ENCODE results near the gene ASCC3. TPM values are rescaled to one million over a fixed set of nuclear protein-coding genes. Genes with fewer than 3 reads are reported as not detected.

ASCC3 gene
- total RNA-seq, 4 donors from 2014 or later, result 15.7 to 39.9 (median 29.3) TPM

DNA sequence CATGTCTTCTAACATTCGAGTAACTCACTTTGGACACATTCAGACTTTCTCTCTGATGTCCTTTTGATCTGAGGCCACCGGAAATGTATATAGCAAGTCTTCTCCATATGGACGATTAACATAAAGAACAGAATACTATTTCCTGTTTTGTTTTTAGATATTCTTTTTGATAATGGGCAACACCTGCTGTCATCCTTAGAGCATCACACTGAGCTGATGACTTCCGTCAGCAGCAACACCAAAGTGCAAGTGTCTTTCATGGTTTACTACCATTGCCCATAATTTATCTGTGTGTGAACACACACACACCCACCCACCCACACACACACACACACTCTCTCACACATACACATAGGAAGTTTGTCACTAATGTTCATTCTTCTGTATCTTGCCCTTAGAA lies 303.7 kb downstream of the ASCC3 start:
- in situ Hi-C loops (cut with MboI; ENCODE audit: low pct_ligation_motif_present in 1 of 4, low pct_unique_long_range_greater_than_20kb in 1 of 4, low sequenced_read_pairs in 3 of 4), result no loop called here
- TF ChIP-seq, protein P1, sequence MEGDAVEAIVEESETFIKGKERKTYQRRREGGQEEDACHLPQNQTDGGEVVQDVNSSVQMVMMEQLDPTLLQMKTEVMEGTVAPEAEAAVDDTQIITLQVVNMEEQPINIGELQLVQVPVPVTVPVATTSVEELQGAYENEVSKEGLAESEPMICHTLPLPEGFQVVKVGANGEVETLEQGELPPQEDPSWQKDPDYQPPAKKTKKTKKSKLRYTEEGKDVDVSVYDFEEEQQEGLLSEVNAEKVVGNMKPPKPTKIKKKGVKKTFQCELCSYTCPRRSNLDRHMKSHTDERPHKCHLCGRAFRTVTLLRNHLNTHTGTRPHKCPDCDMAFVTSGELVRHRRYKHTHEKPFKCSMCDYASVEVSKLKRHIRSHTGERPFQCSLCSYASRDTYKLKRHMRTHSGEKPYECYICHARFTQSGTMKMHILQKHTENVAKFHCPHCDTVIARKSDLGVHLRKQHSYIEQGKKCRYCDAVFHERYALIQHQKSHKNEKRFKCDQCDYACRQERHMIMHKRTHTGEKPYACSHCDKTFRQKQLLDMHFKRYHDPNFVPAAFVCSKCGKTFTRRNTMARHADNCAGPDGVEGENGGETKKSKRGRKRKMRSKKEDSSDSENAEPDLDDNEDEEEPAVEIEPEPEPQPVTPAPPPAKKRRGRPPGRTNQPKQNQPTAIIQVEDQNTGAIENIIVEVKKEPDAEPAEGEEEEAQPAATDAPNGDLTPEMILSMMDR (IDR thresholded peaks at IDR 0.05), result no peak
- TF ChIP-seq POLR2A (IDR thresholded peaks at IDR 0.05), result no peak
- TF ChIP-seq EP300 (IDR thresholded peaks at IDR 0.05; ENCODE audit: low read depth), result no peak
- no peak for TF ChIP-seq POLR2AphosphoS5 (IDR thresholded peaks at IDR 0.05)
- Histone ChIP-seq H3K27ac (no peak overlapping the region), H3K27me3 (no peaks in the 10 kb centered on the region), H3K4me3 (no peak overlapping the region), H3K9me3 (peaks cover 0 to 4% of the 10 kb centered on the region in 2 donors), H3K4me1 (no peaks in the 10 kb centered on the region), H3K36me3 (no peaks in the 10 kb centered on the region)
- intact Hi-C loops (cut with DNase I; ENCODE audit: low total_unique reads), result no loop called here
- 82 to 91% methylated on average over 4 of the region's 4 CpGs for WGBS, 2 donors (ENCODE audit: low coverage in 1 of 2)
- DNase-seq, result no peak

DNA sequence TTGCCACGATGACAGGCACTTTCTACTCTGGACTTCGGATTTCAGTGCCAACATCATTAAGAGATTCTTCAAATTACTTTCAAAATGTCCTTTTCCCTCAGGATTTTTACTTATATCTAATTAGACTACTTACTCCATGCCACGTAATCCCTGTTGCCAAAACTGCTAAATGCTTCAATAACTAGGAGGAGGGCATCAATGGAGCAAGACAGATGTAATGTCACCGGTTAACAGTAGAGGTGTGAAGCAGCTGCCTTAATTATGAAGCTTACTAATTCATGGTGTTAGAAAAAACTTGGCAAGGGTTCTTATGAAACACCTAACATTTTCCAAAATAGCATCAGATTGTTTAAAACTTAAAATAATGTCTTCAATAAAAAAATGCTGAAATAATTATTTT lies 305.2 kb downstream of the ASCC3 start:
- intact Hi-C loops (cut with DNase I; ENCODE audit: low total_unique reads), result no loop called here
- Histone ChIP-seq H3K27me3 (no peaks in the 10 kb centered on the region), H3K36me3 (no peaks in the 10 kb centered on the region), H3K4me3 (no peak overlapping the region), H3K27ac (no peak overlapping the region), H3K9me3 (peaks cover 0 to 4% of the 10 kb centered on the region in 2 donors), H3K4me1 (no peaks in the 10 kb centered on the region)
- WGBS, 2 donors (ENCODE audit: low coverage in 1 of 2), result 93 to 94% methylated on average over 4 of the region's 4 CpGs
- no peak for DNase-seq
- in situ Hi-C loops (cut with MboI; ENCODE audit: low pct_ligation_motif_present in 1 of 4, low pct_unique_long_range_greater_than_20kb in 1 of 4, low sequenced_read_pairs in 3 of 4), result no loop called here
- TF ChIP-seq, protein P1 (IDR thresholded peaks at IDR 0.05), result no peak
- TF ChIP-seq POLR2AphosphoS5 (IDR thresholded peaks at IDR 0.05), result no peak
- TF ChIP-seq EP300 (IDR thresholded peaks at IDR 0.05; ENCODE audit: low read depth), result no peak
- TF ChIP-seq POLR2A (IDR thresholded peaks at IDR 0.05), result no peak

GRCh38 chr6:100574836-100575235 lies 306.3 kb downstream of the ASCC3 start:
- intact Hi-C loops (cut with DNase I; ENCODE audit: low total_unique reads) (no loop called here), in situ Hi-C loops (cut with MboI; ENCODE audit: low pct_ligation_motif_present in 1 of 4, low pct_unique_long_range_greater_than_20kb in 1 of 4, low sequenced_read_pairs in 3 of 4) (no loop called here)
- Histone ChIP-seq H3K27me3 (no peaks in the 10 kb centered on the region), H3K4me1 (no peaks in the 10 kb centered on the region), H3K36me3 (no peaks in the 10 kb centered on the region), H3K4me3 (no peak overlapping the region), H3K9me3 (peaks cover 0 to 2% of the 10 kb centered on the region in 2 donors), H3K27ac (no peak overlapping the region)
- no peak for DNase-seq
- 96 to 98% methylated on average over 2 of the region's 2 CpGs for WGBS, 2 donors (ENCODE audit: low coverage in 1 of 2)
- no peak for TF ChIP-seq EP300 (IDR thresholded peaks at IDR 0.05; ENCODE audit: low read depth)
- TF ChIP-seq, protein P1 (IDR thresholded peaks at IDR 0.05), result no peak
- no peak for TF ChIP-seq POLR2AphosphoS5 (IDR thresholded peaks at IDR 0.05)
- no peak for TF ChIP-seq POLR2A (IDR thresholded peaks at IDR 0.05)

DNA sequence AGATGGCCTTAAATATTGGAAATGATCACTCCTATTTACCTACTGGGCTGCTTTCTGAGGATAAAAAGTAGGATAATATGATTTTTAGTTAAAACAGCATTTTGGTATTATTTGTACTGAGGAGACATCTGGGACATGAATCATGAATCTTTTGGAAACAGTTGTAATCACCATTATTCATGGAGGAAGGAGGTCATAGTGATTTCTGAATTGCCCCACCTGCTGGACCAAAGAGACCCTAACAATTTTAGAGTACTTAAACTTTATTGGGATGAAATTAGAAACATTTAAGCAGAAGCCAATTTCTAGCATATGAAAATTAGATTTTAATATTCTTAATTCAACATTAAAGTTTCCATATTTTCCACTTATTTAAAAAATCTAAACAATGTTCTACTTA lies 308.0 kb downstream of the ASCC3 start:
- in situ Hi-C loops (cut with MboI; ENCODE audit: low pct_ligation_motif_present in 1 of 4, low pct_unique_long_range_greater_than_20kb in 1 of 4, low sequenced_read_pairs in 3 of 4) (no loop called here), intact Hi-C loops (cut with DNase I; ENCODE audit: low total_unique reads) (no loop called here)
- no peak for TF ChIP-seq EP300 (IDR thresholded peaks at IDR 0.05; ENCODE audit: low read depth)
- TF ChIP-seq POLR2AphosphoS5 (IDR thresholded peaks at IDR 0.05), result no peak
- TF ChIP-seq, protein P1 (IDR thresholded peaks at IDR 0.05), result no peak
- no peak for TF ChIP-seq POLR2A (IDR thresholded peaks at IDR 0.05)
- DNase-seq, result no peak
- Histone ChIP-seq H3K4me1 (no peaks in the 10 kb centered on the region), H3K4me3 (no peak overlapping the region), H3K27me3 (no peaks in the 10 kb centered on the region), H3K9me3 (no peaks in the 10 kb centered on the region), H3K27ac (no peak overlapping the region), H3K36me3 (no peaks in the 10 kb centered on the region)

Data from transverse colon (tissue), 4 donors.